Body of pancreas (tissue), 4 donors: ENCODE results near the gene TIMM17A.
A peak's percentile ranks its signal among the peaks of the same experiment; 100 is the strongest.

ENCODE experiments used
- CTCF ChIP-seq, 7 experiments: fragments of 450-650 bp in 4 of 7; fragments of 200-600 bp in 3 of 7; sonication (generic) in 3 of 7; IDR thresholded peaks; one replicate each; pipeline ENCODE4 v1.5.1; 2016 to 2019; ENCODE audit warnings: antibody characterized with exemption in 7 of 7
- POLR2A ChIP-seq, 3 donors: fragments of 450-650 bp; IDR thresholded peaks; one replicate each; pipeline ENCODE4 v1.6.1; 2016; ENCODE audit warnings: antibody characterized with exemption in 3 of 3, mild to moderate bottlenecking in 2 of 3

DNA sequence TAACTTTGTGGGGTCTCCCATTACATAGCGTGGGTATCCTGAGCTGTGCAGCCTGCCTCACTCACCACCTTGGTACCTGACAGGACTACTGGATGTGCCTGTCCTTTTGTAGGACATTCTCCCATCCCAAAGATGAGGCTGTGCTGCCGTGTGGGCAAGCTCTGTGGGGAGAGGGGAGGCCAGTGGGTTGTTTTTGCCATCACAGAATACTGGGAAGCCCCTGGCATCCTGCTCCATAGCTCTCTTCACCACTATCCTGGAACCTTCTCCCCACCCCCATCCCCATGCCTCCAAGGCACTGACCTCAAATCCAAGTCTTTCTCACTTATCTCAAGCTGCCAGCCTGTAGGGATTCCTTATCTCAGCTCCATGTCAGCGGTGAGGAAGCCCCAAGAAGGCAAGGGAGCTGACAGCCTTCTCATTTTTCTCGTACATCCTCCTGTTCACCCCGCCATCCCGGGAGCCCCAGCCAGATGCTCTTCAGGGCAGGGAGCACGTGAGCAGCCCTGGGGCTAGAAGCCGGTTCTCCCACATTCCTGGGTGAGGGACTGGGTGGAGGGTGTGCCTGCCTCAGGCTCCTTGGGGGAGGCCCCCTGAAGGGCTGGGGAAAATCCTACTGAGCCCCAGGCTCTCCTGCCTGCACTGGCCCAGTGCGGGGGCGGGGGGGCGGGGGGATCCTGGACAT lies 52.6 kb downstream of the TIMM17A start:
- TF ChIP-seq CTCF (IDR thresholded peaks at IDR 0.05) (no peak), POLR2A (IDR thresholded peaks at IDR 0.05) (peak in 2 of 3 donors; percentile 50 to 53)
